ENCODE data around the gene C1QTNF12. TPM values are rescaled to one million over a fixed set of nuclear protein-coding genes. Genes with fewer than 3 reads are reported as not detected.
A peak's percentile ranks its signal among the peaks of the same experiment; 100 is the strongest.

Gene C1QTNF12
- total and polyA plus RNA-seq, 2 of the 8 experiments (the other 6 are each of a cell fraction or from before 2014, with no cell fraction given): 2.1 to 3.7 TPM

- Histone ChIP-seq H4K8ac (ENCODE audit: extremely low read depth, insufficient read depth, low read length) (peak overlapping the region; percentile 46; the same call in 1 of the 2 replicates), H3K27ac (ENCODE audit: low read depth, low read length) (no peak overlapping the region), H2BK120ac (replicated peaks; ENCODE audit: low read depth, low read length) (no peak overlapping the region), H3K36me3 (ENCODE audit: control insufficient read depth in 2 of 4, insufficient read depth in 4 of 4, low read length in 3 of 4) (peaks cover 0 to 10% (median 3%) of the 10 kb centered on the region in 4 experiments; a peak in 3 of 8 replicates), H3K14ac (ENCODE audit: insufficient read length) (no peak overlapping the region), H3K4me2 (ENCODE audit: insufficient read depth in 1 of 2, low read depth in 2 of 2, low read length in 2 of 2) (0 out of 4 replicates have a peak overlapping the region, but pooled peaks of 1 of the 2 experiments have one; percentile 29), H2AK5ac (ENCODE audit: low read depth, low read length) (no peak overlapping the region), H3K18ac (ENCODE audit: extremely low read depth, low read length) (no peak overlapping the region), H2AFZ (ENCODE audit: low read length) (no peak overlapping the region), H2BK20ac (ENCODE audit: low read length) (no peak overlapping the region), H3K4me1 (replicated peaks in 1 of 4; ENCODE audit: control insufficient read depth in 3 of 4, insufficient read depth in 4 of 4, low read length in 3 of 4) (peaks cover 0 to 12% (median under 1%) of the 10 kb centered on the region in 4 experiments; a peak in 4 of 7 replicates), H3K79me2 (ENCODE audit: control insufficient read depth in 1 of 2, insufficient read depth in 2 of 2, low read length in 2 of 2) (peaks cover 6 to 34% of the 10 kb centered on the region in 2 experiments; a peak in 3 of 4 replicates), H3K9ac (replicated peaks in 1 of 4; ENCODE audit: extremely low read depth in 1 of 4, low read depth in 3 of 4, low read length in 3 of 4) (no peak overlapping the region), H3K23ac (ENCODE audit: insufficient read length) (no peak overlapping the region), H3K27me3 (replicated peaks in 1 of 4; ENCODE audit: control insufficient read depth in 3 of 4, extremely low read depth in 1 of 4, insufficient read depth in 3 of 4, low read length in 3 of 4) (no peaks in the 10 kb centered on the region; a peak in 1 of 7 replicates), H4K91ac (replicated peaks; ENCODE audit: insufficient read length, low read length) (no peak overlapping the region), H2BK12ac (ENCODE audit: low read depth, low read length) (no peak overlapping the region), H2BK5ac (ENCODE audit: low read depth, low read length) (no peak overlapping the region), H3K9me3 (ENCODE audit: insufficient read depth in 2 of 2, low read depth in 1 of 2, low read length in 1 of 2) (peaks cover 0 to 9% of the 10 kb centered on the region in 2 experiments; a peak in 2 of 4 replicates), H2BK15ac (ENCODE audit: low read length) (no peak overlapping the region), H3K23me2 (ENCODE audit: low read depth, low read length) (peaks cover 7% of the 10 kb centered on the region), H3K56ac (replicated peaks; ENCODE audit: insufficient read length, low read depth, low read length) (no peak overlapping the region), H4K5ac (ENCODE audit: insufficient read length, low read depth, low read length) (no peak overlapping the region), H3K79me1 (ENCODE audit: low read depth, low read length) (peaks cover 33% of the 10 kb centered on the region), H3K4ac (replicated peaks; ENCODE audit: insufficient read length, low read depth, low read length) (no peak overlapping the region), H4K20me1 (replicated peaks in 1 of 2; ENCODE audit: control insufficient read depth in 1 of 2, insufficient read depth in 2 of 2, low read length in 2 of 2) (peaks cover 2 to 19% of the 10 kb centered on the region in 2 experiments), H3K4me3 (ENCODE audit: extremely low read depth in 1 of 4, insufficient read depth in 2 of 4, low read depth in 3 of 4, low read length in 4 of 4) (no peak overlapping the region)
- CTCF ChIA-PET (ENCODE audit: partially characterized antibody): no interaction called here
- TF ChIP-seq TAF1 (IDR thresholded peaks at IDR 0.05; ENCODE audit: low read depth, low read length) (no peak), POLR2A (IDR thresholded peaks at IDR 0.05; ENCODE audit: control extremely low read depth in 1 of 2, low read depth in 2 of 2, low read length in 2 of 2) (no peak), SP1 (IDR thresholded peaks at IDR 0.05; ENCODE audit: low read depth, low read length) (no peak), BACH1 (IDR thresholded peaks at IDR 0.05; ENCODE audit: low read length) (no peak), KDM5A (IDR thresholded peaks at IDR 0.05; ENCODE audit: low read length) (no peak), HDAC6 (IDR thresholded peaks at IDR 0.05; ENCODE audit: low read depth, low read length) (no peak), TCF12 (IDR thresholded peaks at IDR 0.05; ENCODE audit: low read depth, low read length) (no peak), CTCF (IDR thresholded peaks at IDR 0.05; ENCODE audit: control extremely low read depth in 1 of 3, insufficient read depth in 1 of 3, low read depth in 1 of 3, low read length in 3 of 3) (no peak), EP300 (IDR thresholded peaks at IDR 0.05; ENCODE audit: borderline replicate concordance in 1 of 2, low read depth in 2 of 2, low read length in 2 of 2) (no peak), NANOG (IDR thresholded peaks at IDR 0.05; ENCODE audit: insufficient read depth, low read depth, low read length, poor library complexity, severe bottlenecking) (no peak), JUND (IDR thresholded peaks at IDR 0.05; ENCODE audit: low read length) (no peak), BCL11A (IDR thresholded peaks at IDR 0.05; ENCODE audit: low read depth in 2 of 2, low read length in 2 of 2) (no peak), POLR2AphosphoS5 (IDR thresholded peaks at IDR 0.05; ENCODE audit: low read depth, low read length) (no peak)
- no peak for DNase-seq (ENCODE audit: low read depth in 1 of 2, low spot score in 2 of 2)
- 97 to 100% methylated on average over 1 to 15 of the region's 15 CpGs for WGBS, 2 experiments (ENCODE audit: extremely low coverage in 1 of 2, insufficient coverage in 1 of 2, insufficient read length in 1 of 2, insufficient replicate concordance in 2 of 2, low coverage in 1 of 2, low lambda C conversion rate in 2 of 2, missing lambda C conversion rate in 1 of 2)
- no peak for FAIRE-seq
- POLR2A ChIA-PET (ENCODE audit: partially characterized antibody): interaction anchor here (1.1 to 1.9 kb wide), 2 partner anchors 10 to 13 kb away, joined by 3 to 7 read pairs; partner anchors contain the start of gene C1QTNF12
Observed at GRCh38 chr1:1233567-1233892, 13.0 kb downstream of the C1QTNF12 start.
